ENCODE data around the gene RNF224.

The RNF224 gene

GRCh38 chr9:137227054-137227852 is at the start of gene RNF224:
Gene RNF224, plus strand, starts transcription at chr9:137227502. Its CDS starts 834 bp downstream, at chr9:137228336.
- peak; percentile 78 for DNase-seq (ENCODE audit: low spot score)

GRCh38 chr9:137178201-137178938 is 48.9 kb upstream of the RNF224 start:
- no peak for DNase-seq (ENCODE audit: low spot score)

- no peak for DNase-seq (ENCODE audit: low spot score)
Measured at GRCh38 chr9:137178939-137179630, 48.2 kb upstream of the RNF224 start.

GRCh38 chr9:137179761-137180160 is 47.5 kb upstream of the RNF224 start:
- DNase-seq (ENCODE audit: low spot score), result no peak

- no peak for DNase-seq (ENCODE audit: low spot score)
Measured at GRCh38 chr9:137180491-137180890, 46.8 kb upstream of the RNF224 start.

GRCh38 chr9:137181680-137182079 is 45.6 kb upstream of the RNF224 start:
- DNase-seq (ENCODE audit: low spot score), result no peak

- no peak for DNase-seq (ENCODE audit: low spot score)
Measured at GRCh38 chr9:137182836-137183235, 44.5 kb upstream of the RNF224 start.

- DNase-seq (ENCODE audit: low spot score), result no peak
Measured at GRCh38 chr9:137183980-137184595, 43.2 kb upstream of the RNF224 start.

GRCh38 chr9:137184881-137185660 is 42.2 kb upstream of the RNF224 start:
- no peak for DNase-seq (ENCODE audit: low spot score)

- no peak for DNase-seq (ENCODE audit: low spot score)
Measured at GRCh38 chr9:137185921-137186320, 41.4 kb upstream of the RNF224 start.

GRCh38 chr9:137186385-137186784 is 40.9 kb upstream of the RNF224 start:
- no peak for DNase-seq (ENCODE audit: low spot score)

- no peak for DNase-seq (ENCODE audit: low spot score)
Measured at GRCh38 chr9:137187386-137187785, 39.9 kb upstream of the RNF224 start.

GRCh38 chr9:137188086-137188489 is 39.2 kb upstream of the RNF224 start:
- DNase-seq (ENCODE audit: low spot score), result no peak

GRCh38 chr9:137188490-137189296 is 38.6 kb upstream of the RNF224 start, which contains the start of the genes ANAPC2 and SSNA1:
Gene ANAPC2, minus strand, starts transcription at chr9:137188560. Its CDS starts 28 bp downstream, at chr9:137188532.
Gene SSNA1, plus strand, starts transcription at chr9:137188676. Its CDS starts 51 bp downstream, at chr9:137188727.
- DNase-seq (ENCODE audit: low spot score), result peak; percentile 98

- DNase-seq (ENCODE audit: low spot score), result no peak
Measured at GRCh38 chr9:137189297-137190295, 37.7 kb upstream of the RNF224 start.

GRCh38 chr9:137190315-137190856 is 36.9 kb upstream of the RNF224 start:
- no peak for DNase-seq (ENCODE audit: low spot score)

GRCh38 chr9:137191245-137191644 is 36.1 kb upstream of the RNF224 start:
- no peak for DNase-seq (ENCODE audit: low spot score)

GRCh38 chr9:137191691-137192447 is 35.4 kb upstream of the RNF224 start:
- DNase-seq (ENCODE audit: low spot score), result no peak
